Measurements from ENCODE around the gene ACAP2. TPM values are rescaled to one million over a fixed set of nuclear protein-coding genes. Genes with fewer than 3 reads are reported as not detected.
A peak's percentile ranks its signal among the peaks of the same experiment; 100 is the strongest.

Gene ACAP2
- total RNA-seq, 2 donors from 2014 or later, result 24.3 to 25.3 TPM

- DNase-seq, result no peak
- no peak for ATAC-seq
- intact Hi-C loops (cut with DNase I), result no loop called here
Measured at GRCh38 chr3:195447201-195447600, 4.4 kb upstream of the ACAP2 start.

- intact Hi-C loops (cut with DNase I), result no loop called here
- ATAC-seq (no peak), DNase-seq (no peak)
Measured at GRCh38 chr3:195446359-195446758, 3.5 kb upstream of the ACAP2 start.

- intact Hi-C loops (cut with DNase I), result no loop called here
- no peak for DNase-seq
- ATAC-seq, result no peak
Measured at GRCh38 chr3:195445885-195446284, 3.1 kb upstream of the ACAP2 start.

GRCh38 chr3:195443391-195443989, 670 bp upstream of the ACAP2 start:
- DNase-seq, result no peak
- no peak for ATAC-seq
- intact Hi-C loops (cut with DNase I), result no loop called here

- ATAC-seq, result peak; percentile 4 to 34
- intact Hi-C loops (cut with DNase I), result no loop called here
- peak; percentile 46 for DNase-seq
Measured at GRCh38 chr3:195441992-195442572, 738 bp downstream of the ACAP2 start.

GRCh38 chr3:195441476-195441991, 1.3 kb downstream of the ACAP2 start:
- intact Hi-C loops (cut with DNase I), result no loop called here
- ATAC-seq (no peak), DNase-seq (no peak)

- ATAC-seq, result no peak
- intact Hi-C loops (cut with DNase I), result no loop called here
- no peak for DNase-seq
Measured at GRCh38 chr3:195441051-195441450, 1.8 kb downstream of the ACAP2 start.

- ATAC-seq (no peak), DNase-seq (no peak)
- intact Hi-C loops (cut with DNase I), result no loop called here
Measured at GRCh38 chr3:195440379-195440778, 2.4 kb downstream of the ACAP2 start.

- intact Hi-C loops (cut with DNase I), result no loop called here
- ATAC-seq (no peak), DNase-seq (no peak)
Measured at GRCh38 chr3:195438371-195438770, 4.4 kb downstream of the ACAP2 start.

GRCh38 chr3:195425849-195426248, 17.0 kb downstream of the ACAP2 start:
- no peak for ATAC-seq
- intact Hi-C loops (cut with DNase I), result no loop called here
- no peak for DNase-seq

- no peak for DNase-seq
- no peak for ATAC-seq
- intact Hi-C loops (cut with DNase I), result no loop called here
Measured at GRCh38 chr3:195423818-195424217, 19.0 kb downstream of the ACAP2 start.

- ATAC-seq, result no peak
- DNase-seq, result no peak
- intact Hi-C loops (cut with DNase I), result no loop called here
Measured at GRCh38 chr3:195421400-195421799, 21.4 kb downstream of the ACAP2 start.

- ATAC-seq (no peak), DNase-seq (no peak)
- intact Hi-C loops (cut with DNase I), result no loop called here
Measured at GRCh38 chr3:195416795-195417194, 26.0 kb downstream of the ACAP2 start.

- DNase-seq, result no peak
- intact Hi-C loops (cut with DNase I), result no loop called here
- peak in 1 of 2 donors; percentile 31 for ATAC-seq
Measured at GRCh38 chr3:195411836-195412235, 31.0 kb downstream of the ACAP2 start.

GRCh38 chr3:195410546-195410945, 32.3 kb downstream of the ACAP2 start:
- intact Hi-C loops (cut with DNase I), result no loop called here
- ATAC-seq, result no peak
- no peak for DNase-seq

GRCh38 chr3:195407531-195408409, 35.0 kb downstream of the ACAP2 start:
- intact Hi-C loops (cut with DNase I), result no loop called here
- ATAC-seq, result no peak
- DNase-seq, result no peak

- ATAC-seq, result no peak
- no peak for DNase-seq
- intact Hi-C loops (cut with DNase I), result no loop called here
Measured at GRCh38 chr3:195405651-195406050, 37.2 kb downstream of the ACAP2 start.

- ATAC-seq (no peak), DNase-seq (no peak)
- intact Hi-C loops (cut with DNase I), result no loop called here
Measured at GRCh38 chr3:195403841-195404408, 38.9 kb downstream of the ACAP2 start.

GRCh38 chr3:195403244-195403643, 39.6 kb downstream of the ACAP2 start:
- no peak for DNase-seq
- ATAC-seq, result no peak
- intact Hi-C loops (cut with DNase I), result no loop called here

GRCh38 chr3:195401943-195402342, 40.9 kb downstream of the ACAP2 start:
- intact Hi-C loops (cut with DNase I), result no loop called here
- DNase-seq (no peak), ATAC-seq (no peak)
